HT1080 (cell line): ENCODE data around the gene STARD5. TPM values are rescaled to one million over a fixed set of nuclear protein-coding genes. Genes with fewer than 3 reads are reported as not detected.
"Not testable (repeated sequence)": the region's sequence is repeated elsewhere in the genome, so short reads cannot be mapped to it uniquely, and the experiment has no call there.

Source experiments
- DNase-seq: peaks from one replicate; pipeline ENCODE4 v3.0.0-alpha.2; 2015; ENCODE audit warnings: low read depth
- total RNA-seq: library from RNA; depleted of rRNA; stranded (reverse); fragments of >200 nt; shearing (Covaris generic); gene quantifications from 2 replicates; pipeline ENCODE4 v1.2.3, GENCODE V29; 2014

STARD5 gene
- total RNA-seq, 1 experiment from 2014 or later, result 2.2 TPM

- no peak for DNase-seq
Observed at GRCh38 chr15:81337713-81338157, 13.8 kb upstream of the STARD5 start.

- no peak for DNase-seq
Observed at GRCh38 chr15:81337241-81337640, 13.3 kb upstream of the STARD5 start.

- DNase-seq, result peak; percentile 14
Observed at GRCh38 chr15:81336568-81336967, 12.6 kb upstream of the STARD5 start.

GRCh38 chr15:81335631-81336030, 11.7 kb upstream of the STARD5 start:
- no peak for DNase-seq

- DNase-seq, result no peak
Observed at GRCh38 chr15:81334768-81335435, 11.0 kb upstream of the STARD5 start.

- DNase-seq, result no peak
Observed at GRCh38 chr15:81333363-81333762, 9.4 kb upstream of the STARD5 start.

- no peak for DNase-seq
Observed at GRCh38 chr15:81332326-81332725, 8.4 kb upstream of the STARD5 start.

- DNase-seq, result no peak
Observed at GRCh38 chr15:81331600-81331999, 7.7 kb upstream of the STARD5 start.

- not testable (repeated sequence) for DNase-seq
Observed at GRCh38 chr15:81331141-81331540, 7.2 kb upstream of the STARD5 start.

- DNase-seq, result no peak
Observed at GRCh38 chr15:81330366-81331090, 6.6 kb upstream of the STARD5 start.

- no peak for DNase-seq
Observed at GRCh38 chr15:81329446-81329845, 5.5 kb upstream of the STARD5 start.

- DNase-seq, result peak; percentile 24
Observed at GRCh38 chr15:81327516-81327915, 3.6 kb upstream of the STARD5 start.

GRCh38 chr15:81326466-81327212, 2.7 kb upstream of the STARD5 start:
- DNase-seq, result no peak

GRCh38 chr15:81323559-81323943, 390 bp downstream of the STARD5 start:
- no peak for DNase-seq

- DNase-seq, result no peak
Observed at GRCh38 chr15:81322676-81323253, 1.2 kb downstream of the STARD5 start.

- DNase-seq, result no peak
Observed at GRCh38 chr15:81321667-81322066, 2.3 kb downstream of the STARD5 start.

GRCh38 chr15:81317642-81318017, 6.3 kb downstream of the STARD5 start:
- no peak for DNase-seq

GRCh38 chr15:81316267-81316666, 7.7 kb downstream of the STARD5 start:
- no peak for DNase-seq

GRCh38 chr15:81315452-81316175, 8.3 kb downstream of the STARD5 start:
- DNase-seq, result no peak

- DNase-seq, result no peak
Observed at GRCh38 chr15:81314378-81314777, 9.6 kb downstream of the STARD5 start.

GRCh38 chr15:81313686-81314085, 10.3 kb downstream of the STARD5 start:
- no peak for DNase-seq
